ENCODE results near the gene CXCL5.

DNA sequence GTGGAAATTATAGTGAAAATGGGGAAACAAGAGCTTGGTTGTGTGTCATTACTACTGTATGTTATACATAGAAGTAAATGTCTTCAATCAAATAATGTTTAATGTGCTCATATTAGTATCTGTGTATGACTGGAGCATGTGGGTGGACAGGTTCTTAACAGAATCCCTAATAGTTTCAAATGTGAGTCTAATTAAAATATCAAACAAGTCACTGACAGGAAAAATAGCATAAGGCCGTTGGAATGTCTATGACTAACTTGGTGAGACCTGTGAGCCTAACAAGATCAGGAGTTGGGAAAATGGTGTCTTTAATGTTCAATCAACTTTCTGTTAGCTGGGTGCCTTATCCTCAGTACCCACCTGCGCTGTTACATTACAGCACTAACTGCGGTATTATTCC is 46.2 kb upstream of the CXCL5 start:
- TF ChIP-seq, protein P1, sequence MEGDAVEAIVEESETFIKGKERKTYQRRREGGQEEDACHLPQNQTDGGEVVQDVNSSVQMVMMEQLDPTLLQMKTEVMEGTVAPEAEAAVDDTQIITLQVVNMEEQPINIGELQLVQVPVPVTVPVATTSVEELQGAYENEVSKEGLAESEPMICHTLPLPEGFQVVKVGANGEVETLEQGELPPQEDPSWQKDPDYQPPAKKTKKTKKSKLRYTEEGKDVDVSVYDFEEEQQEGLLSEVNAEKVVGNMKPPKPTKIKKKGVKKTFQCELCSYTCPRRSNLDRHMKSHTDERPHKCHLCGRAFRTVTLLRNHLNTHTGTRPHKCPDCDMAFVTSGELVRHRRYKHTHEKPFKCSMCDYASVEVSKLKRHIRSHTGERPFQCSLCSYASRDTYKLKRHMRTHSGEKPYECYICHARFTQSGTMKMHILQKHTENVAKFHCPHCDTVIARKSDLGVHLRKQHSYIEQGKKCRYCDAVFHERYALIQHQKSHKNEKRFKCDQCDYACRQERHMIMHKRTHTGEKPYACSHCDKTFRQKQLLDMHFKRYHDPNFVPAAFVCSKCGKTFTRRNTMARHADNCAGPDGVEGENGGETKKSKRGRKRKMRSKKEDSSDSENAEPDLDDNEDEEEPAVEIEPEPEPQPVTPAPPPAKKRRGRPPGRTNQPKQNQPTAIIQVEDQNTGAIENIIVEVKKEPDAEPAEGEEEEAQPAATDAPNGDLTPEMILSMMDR (IDR thresholded peaks at IDR 0.05; ENCODE audit: low read depth, low read length) = no peak
- TF ChIP-seq POLR2A (IDR thresholded peaks at IDR 0.05; ENCODE audit: extremely low read depth, insufficient read length) = no peak
